Measurements from ENCODE around the gene INTS11. TPM values are rescaled to one million over a fixed set of nuclear protein-coding genes. Genes with fewer than 3 reads are reported as not detected.

Gene INTS11
- total and polyA plus RNA-seq, 2 of the 13 experiments (the other 11 are each of a cell fraction or from before 2014, with no cell fraction given): 52.8 to 94.8 TPM

GRCh38 chr1:1334835-1335234 is 10.4 kb upstream of the INTS11 start (continued):
- TF ChIP-seq AHDC1 (CRISPR knock-in tag; IDR thresholded peaks at IDR 0.05; ENCODE audit: borderline replicate concordance): peak; percentile 42; the same call in 1 of the 2 replicates
- peak; percentile 37; the same call in 1 of the 2 replicates for TF ChIP-seq HDAC1 (CRISPR knock-in tag; IDR thresholded peaks at IDR 0.05)
- TF ChIP-seq SP2 (CRISPR knock-in tag; IDR thresholded peaks at IDR 0.05): no peak
- no peak for TF ChIP-seq NFRKB (IDR thresholded peaks at IDR 0.05)
- peak; percentile 78 for TF ChIP-seq BORCS8-MEF2B (CRISPR knock-in tag; IDR thresholded peaks at IDR 0.05)
- no peak for TF ChIP-seq CREB1 (IDR thresholded peaks at IDR 0.05)
- no peak for TF ChIP-seq CREB1 (CRISPR knock-in tag; IDR thresholded peaks at IDR 0.05)
- TF ChIP-seq CERS6 (CRISPR knock-in tag; IDR thresholded peaks at IDR 0.05): no peak
- TF ChIP-seq NFKB2 (CRISPR knock-in tag; IDR thresholded peaks at IDR 0.05; ENCODE audit: borderline replicate concordance): peak; percentile 68; the same call in 1 of the 2 replicates
- TF ChIP-seq ZMYM2 (CRISPR knock-in tag; IDR thresholded peaks at IDR 0.05): no peak
- no peak for TF ChIP-seq GTF3A (CRISPR knock-in tag; conservative IDR thresholded peaks at IDR 0.05)
- no peak for TF ChIP-seq PBX3 (CRISPR knock-in tag; IDR thresholded peaks at IDR 0.05; ENCODE audit: borderline replicate concordance)
- TF ChIP-seq ZNF10 (CRISPR knock-in tag; IDR thresholded peaks at IDR 0.05; ENCODE audit: borderline replicate concordance, low read depth): no peak
- TF ChIP-seq SIN3A (IDR thresholded peaks at IDR 0.05; ENCODE audit: borderline replicate concordance, low read depth, low read length): peak; percentile 90
- TF ChIP-seq TAF1 (CRISPR knock-in tag; IDR thresholded peaks at IDR 0.05): 0 out of 2 replicates have a peak, but pooled peaks have one; percentile 13
- TF ChIP-seq ZNF337 (CRISPR knock-in tag; IDR thresholded peaks at IDR 0.05; ENCODE audit: borderline replicate concordance, low read depth): no peak
- peak; percentile 86 for TF ChIP-seq NKX3-1 (CRISPR knock-in tag; IDR thresholded peaks at IDR 0.05)
- no peak for TF ChIP-seq CENPBD1 (CRISPR knock-in tag; IDR thresholded peaks at IDR 0.05; ENCODE audit: borderline replicate concordance, low read depth)
- no peak; the same call in 1 of the 2 replicates for TF ChIP-seq ZNF784 (CRISPR knock-in tag; IDR thresholded peaks at IDR 0.05; ENCODE audit: borderline replicate concordance)
- TF ChIP-seq ZKSCAN5 (CRISPR knock-in tag; IDR thresholded peaks at IDR 0.05): no peak
- TF ChIP-seq ZNF317 (CRISPR knock-in tag; IDR thresholded peaks at IDR 0.05): peak; percentile 84
- peak; percentile 83 for TF ChIP-seq ZNF607 (CRISPR knock-in tag; IDR thresholded peaks at IDR 0.05; ENCODE audit: borderline replicate concordance)
- TF ChIP-seq PLRG1 (conservative IDR thresholded peaks at IDR 0.05): no peak
- no peak for TF ChIP-seq ZNF3 (CRISPR knock-in tag; IDR thresholded peaks at IDR 0.05)
